Measurements from ENCODE around the gene RTF2.

Gene RTF2

DNA sequence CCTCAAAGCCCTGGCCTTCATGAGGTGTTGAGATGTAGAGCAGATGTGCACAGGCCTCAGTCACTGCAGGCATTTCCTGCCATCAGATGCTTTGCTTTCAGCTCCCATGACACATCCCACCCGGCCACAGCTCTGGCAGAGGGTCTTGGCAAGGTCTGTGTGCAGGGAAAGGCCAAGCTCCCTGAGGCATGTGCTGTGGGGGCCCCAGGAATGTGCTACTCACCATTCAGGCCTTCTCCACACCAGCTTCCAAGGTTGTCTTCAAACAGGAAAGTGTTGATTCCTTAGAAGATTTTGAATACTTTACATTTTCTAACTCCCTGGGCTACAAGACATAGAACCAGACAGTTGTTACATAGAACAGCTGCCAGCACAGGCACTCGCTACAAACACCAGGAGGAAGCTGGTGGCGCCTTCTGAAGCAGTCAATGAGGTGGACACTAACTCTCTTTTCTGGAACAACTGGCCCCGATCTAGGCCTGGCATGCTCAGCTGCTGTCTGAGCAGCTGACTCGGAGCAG lies 28.6 kb upstream of the RTF2 start:
- peak; percentile 80 for DNase-seq

DNA sequence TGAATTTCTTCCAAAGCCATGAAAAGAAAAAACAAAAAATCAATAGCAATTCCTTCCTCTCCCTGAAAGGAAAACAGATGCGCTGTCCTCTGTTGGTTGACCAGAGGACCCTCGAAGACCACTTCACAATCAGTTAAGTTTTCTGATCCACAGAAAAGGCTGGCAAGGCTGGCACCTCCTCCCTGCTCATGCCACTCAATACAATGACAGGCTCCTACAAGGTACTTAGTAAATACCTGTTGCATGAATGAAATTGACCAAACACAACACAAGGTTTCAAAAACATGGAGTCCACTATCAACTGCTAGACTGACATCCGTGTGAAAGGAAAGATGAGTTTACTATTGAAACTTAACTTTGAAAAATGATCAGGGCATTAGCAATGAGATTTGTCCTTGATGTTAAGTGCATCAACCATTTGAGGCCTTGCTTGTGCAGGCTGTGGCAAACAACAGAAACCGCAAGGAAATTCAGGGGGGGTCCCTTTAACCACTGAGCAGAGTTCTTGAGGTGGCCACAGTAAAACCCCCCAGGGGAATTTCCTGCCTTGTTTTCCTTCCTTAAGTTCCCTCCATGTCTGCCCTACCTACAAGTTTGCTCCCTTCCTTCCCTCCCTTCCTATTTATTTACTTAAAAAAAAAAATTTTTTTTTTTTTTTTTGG lies 27.9 kb upstream of the RTF2 start:
- DNase-seq, result no peak

DNA sequence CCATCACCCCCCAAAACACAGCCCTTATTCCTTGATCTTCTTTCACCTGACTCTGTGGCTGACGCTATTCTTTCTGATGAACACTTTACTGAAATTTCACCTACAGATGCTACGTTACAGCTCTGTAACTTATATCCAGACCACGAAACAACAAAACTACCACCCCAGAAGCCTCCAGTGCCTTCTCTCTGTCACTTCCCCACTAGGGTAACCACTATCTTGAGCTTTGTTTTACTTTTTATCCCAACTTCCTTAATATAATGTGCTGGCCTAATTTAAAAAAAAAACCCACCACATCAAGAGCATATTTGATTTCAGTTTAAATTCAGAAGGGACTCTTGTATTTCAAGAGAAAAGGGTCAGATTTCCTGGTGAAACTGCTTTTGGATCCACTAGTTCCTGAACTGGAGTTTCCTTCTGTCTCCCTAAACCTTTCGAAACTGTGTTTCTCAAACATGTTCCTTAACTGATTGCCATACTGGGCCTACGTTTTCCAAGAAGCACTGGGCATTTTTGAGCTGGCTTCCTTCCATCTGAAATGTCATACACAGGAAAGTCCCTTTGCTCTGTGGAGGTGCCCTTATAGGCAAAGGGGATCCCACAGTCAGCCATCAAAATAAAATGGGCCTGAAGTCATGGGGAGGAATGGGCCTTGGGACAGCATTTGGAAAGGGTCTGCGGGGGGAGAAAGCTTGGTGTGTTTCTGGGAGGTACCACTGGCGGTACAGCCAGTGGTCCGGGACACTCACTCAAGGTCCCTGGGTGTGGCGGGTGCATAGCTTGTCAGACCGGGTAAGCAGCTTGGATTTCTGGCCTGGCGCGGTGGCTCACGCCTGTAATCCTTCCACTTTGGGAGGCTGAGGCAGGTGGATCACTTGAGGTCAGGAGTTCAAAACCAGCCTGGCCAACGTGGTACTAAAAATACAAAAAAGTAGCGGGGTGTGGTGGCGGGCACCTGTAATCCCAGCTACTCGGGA lies 25.8 kb upstream of the RTF2 start:
- no peak for DNase-seq

DNA sequence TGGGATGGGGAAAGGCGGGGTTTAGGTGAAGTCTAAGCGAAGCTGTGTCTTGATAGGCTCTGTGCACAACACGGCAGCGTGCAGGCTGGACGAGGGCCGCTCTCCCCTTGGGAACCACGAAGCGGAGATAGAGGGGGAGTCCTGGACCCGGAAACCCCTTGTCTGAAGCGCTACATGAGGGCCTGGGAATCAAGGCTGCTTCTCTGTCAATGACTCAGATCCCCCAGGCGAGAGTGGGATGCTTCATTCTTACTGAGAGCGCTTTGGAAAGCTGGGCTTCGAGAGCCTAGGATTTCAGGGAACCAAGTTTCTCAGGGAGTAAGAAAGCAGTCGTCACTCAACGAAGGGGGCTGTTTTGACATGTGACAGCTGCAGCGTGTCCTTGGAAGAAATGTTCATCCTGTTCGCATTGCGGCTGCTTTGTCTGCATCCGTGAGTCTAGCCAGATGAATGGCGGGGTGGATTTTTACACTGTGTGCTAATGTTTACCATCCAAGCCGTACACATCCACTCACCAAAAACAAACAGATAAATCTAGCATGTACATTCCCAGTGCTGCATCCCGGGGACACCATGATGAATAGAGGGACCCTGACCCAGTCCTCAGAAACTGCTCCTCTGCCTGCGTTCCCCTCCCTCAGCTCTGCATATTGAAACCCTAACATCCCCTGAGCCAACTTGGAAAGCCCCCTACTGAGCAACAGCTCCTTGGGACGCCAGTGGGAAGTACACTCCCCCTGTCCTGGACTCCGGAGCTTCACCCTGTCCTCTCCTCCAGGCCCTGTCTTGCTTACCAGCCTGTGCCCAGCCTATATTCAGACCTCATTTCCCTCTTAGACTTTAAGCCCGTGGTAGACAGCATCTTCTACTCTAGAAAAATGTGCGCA lies 24.5 kb upstream of the RTF2 start:
- DNase-seq, result no peak

DNA sequence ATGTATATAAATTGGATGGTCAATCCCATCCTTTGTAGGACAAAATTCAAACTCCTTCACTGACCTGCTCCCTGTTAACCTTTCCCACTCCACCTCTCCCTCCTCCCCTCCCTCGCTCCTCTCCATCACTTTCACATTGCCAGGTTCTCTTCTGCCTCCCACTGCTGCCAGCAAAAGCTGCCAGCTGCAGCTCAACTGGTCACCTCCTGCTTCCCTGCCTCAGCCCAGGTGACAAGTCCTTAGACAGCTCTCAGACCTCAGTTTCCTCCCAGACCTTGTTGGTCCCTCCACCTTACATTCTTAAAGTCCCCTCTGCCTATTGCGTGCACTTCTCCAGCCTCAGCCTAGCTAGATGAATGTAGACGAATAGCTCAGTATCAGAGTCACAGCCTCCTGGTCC lies 23.3 kb upstream of the RTF2 start:
- no peak for DNase-seq

DNA sequence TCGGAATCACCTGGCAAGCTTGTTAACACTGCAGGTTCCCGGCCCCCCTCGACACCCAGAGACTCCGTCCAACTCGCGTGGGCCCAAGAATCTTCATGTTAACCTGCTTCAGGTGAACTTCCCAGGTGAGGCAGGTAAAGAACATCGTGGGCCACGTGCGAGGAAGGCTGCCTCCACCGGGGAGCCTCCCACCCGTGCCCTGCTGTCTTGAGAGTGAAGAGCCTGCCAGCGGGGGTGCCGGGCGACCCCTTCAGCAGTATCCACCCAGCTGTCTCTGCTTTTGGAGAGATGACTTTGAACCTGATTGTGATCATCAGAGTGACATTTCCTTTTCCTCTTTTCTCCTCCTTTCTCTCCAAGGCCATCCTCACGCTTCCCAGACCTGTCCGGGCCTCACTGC lies 22.9 kb upstream of the RTF2 start:
- DNase-seq, result no peak

DNA sequence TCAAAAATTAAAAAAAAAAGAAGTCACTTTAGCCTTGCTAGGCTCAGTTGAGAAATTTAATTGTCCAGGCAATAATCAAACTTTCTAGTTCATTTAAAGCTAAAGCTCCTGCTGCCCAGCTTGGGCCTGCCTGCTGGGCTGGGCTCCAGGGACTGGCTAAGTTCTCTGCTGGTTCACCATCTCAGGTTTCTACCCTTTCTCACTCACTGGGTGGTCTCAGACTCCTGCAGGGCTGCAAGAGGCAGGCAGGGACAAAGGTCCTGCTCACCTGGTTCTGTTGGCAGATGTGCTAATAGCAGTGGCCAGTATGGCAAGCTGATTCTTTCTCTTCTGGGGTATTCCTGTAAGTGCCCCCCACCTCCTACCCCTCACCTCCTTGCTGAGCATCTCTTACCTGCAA lies 21.2 kb upstream of the RTF2 start:
- DNase-seq, result no peak

DNA sequence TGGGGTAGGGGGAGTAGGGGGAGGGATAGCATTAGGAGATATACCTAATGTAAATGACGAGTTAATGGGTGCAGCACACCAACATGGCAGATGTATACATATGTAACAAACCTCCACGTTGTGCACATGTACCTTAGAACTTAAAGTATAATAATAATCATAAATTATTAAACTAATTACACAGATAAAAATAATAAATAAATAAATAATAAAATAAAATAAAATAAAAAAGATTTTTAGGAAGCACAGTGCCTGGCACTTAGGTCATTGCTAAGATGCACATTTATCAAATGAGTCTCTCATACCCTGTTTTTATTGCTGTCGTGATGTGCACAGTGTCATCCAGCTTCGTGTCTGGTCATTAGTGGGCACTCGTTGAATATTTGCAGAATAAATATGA lies 19.0 kb upstream of the RTF2 start:
- DNase-seq, result no peak

DNA sequence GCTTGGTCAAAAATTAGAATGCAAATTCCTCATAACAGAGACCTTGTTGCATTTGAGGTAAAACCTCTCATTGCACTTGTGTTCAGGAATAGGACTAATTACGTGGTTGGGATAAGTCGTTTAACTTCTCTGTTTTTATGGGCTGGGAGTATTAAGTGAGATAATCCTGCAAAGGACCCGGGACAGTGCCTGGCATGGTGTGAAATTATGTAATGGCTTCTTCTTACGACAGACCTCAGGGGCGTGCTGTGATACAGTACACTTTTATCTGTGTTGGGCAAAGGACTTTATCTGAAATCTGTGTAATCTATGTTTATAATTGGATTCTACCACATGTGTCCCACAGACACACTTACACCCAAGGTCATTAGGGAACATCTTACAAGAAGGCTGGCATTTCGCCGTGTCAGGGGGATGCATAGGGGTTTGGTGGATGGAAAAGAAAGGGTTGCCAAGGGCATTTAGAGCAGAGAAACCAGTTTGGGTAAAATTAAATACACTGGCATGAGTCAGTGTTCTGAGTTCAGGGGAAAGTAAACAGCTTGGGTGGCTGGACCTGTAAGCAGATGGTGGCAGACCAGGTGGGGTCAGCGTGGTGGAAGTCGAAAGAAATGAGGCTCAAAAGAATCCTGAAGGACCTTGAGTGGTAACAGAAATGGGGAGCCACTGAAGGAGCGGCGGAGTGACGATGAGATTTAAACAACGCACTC lies 17.2 kb upstream of the RTF2 start:
- DNase-seq, result no peak

DNA sequence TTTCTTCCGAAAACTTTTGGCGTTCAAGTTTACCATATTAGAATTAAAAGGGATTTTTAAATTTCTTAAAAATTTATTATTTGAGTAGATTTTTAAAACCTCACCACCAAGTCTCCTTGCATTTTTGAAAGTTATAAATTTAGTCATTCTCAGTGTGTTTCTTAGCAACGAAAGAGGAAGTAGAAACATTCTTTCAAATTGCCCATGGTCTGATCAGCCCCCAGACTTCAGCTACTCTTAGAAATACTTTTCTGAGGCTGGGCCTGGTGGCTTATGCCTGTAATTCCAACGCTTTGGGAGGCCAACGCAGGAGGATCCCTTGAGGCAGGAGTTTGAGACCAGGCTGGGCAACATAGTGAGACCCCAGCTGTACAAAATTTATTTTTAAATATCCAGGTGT lies 15.1 kb upstream of the RTF2 start:
- DNase-seq, result no peak

DNA sequence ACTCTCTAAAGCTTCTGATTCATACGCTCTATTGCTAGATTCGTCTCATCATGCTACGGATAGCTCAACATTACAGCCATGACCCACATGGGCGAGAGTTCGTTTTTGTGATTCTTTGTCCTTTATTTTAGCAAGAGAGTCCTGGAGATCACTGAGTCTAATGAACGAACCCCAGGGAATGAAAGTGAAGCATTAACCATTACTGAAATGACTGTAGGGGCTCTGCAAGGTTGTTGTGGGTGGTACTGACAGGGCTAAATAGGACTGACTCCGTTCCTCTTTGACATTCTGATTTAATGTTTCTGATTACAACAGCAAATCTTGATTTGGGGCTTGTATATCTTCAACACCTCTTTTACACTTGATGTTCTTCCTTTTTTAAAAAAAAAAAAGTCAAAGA lies 13.7 kb upstream of the RTF2 start:
- no peak for DNase-seq

DNA sequence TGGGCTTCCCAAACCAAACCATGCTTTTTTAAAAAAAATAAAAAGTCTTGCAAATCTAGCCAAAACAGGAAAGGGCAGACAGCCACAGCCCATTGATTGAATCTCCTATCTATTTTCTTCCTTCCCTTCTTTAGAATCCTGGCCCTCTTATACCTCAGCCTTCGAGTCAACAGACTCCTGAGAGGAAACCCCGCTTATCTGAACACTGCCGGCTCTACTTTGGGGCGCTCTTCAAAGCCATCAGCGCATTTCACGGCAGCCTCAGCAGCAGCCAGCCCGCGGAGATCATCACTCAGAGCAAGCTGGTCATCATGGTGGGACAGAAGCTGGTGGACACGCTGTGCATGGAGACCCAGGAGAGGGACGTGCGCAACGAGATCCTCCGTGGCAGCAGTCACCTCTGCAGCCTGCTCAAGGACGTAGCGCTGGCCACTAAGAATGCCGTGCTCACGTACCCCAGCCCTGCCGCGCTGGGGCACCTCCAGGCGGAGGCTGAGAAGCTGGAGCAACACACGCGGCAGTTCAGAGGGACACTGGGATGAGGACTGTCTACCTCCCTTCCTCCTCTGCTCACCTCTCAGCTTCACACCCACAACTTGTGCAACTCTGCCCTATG lies 10.1 kb upstream of the RTF2 start:
- no peak for DNase-seq

DNA sequence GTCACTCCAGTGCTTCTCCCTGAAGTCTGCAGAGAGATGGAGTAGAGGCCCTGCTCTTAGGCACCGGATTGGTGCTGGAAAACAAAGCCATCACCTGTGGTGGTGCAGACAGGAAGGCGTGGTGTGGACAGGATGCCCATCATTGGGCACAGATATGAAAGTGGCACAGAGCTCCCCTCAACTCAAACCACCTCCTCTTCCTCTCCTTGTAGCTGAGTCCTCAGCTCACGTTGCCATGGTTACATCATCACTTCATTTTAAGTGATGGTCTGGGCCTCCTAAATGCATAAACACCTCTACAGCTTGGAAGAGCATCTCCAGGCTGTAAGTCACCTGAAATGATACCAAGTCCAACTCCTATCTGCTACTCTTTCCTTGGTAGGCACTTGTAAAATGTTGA lies 8.0 kb upstream of the RTF2 start:
- DNase-seq, result no peak

DNA sequence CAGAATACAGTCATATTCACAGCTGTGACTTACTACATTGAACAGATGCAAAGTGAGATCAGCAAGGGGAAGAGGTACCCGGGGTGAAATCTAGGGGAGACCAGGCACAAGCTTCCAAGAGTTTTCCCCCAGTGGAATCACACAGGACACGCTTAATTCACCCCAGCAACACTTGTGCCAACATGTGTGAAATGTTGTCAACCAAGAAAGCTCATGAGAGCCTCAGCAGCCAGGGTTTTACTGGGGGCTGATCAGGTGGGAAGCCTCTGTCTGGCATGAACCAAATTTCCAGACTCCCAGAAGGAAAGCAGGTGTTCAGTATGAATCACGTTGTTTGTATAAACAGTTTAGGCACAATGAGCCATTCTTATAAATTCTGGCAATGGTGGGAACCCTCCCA lies 6.9 kb upstream of the RTF2 start:
- DNase-seq, result no peak

DNA sequence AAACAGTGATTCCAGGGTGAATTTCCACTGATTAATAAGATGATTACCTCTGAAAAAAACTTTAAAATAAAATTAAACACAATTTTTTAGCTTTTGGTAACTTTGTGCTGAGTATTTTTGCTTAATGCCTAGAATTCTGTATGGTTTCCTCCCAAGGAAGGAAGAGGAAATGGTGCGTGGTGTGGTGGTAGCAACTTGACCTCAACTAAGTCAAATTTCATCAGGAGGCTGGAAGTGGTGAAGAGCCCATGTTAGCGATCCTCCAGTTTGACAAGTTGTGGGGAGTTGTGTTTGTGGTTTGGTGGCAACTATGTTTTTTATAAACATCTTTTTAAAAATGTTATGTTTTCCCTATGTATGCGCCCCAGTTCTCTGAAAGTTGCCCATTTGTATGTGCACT lies 5.0 kb upstream of the RTF2 start:
- DNase-seq, result no peak

DNA sequence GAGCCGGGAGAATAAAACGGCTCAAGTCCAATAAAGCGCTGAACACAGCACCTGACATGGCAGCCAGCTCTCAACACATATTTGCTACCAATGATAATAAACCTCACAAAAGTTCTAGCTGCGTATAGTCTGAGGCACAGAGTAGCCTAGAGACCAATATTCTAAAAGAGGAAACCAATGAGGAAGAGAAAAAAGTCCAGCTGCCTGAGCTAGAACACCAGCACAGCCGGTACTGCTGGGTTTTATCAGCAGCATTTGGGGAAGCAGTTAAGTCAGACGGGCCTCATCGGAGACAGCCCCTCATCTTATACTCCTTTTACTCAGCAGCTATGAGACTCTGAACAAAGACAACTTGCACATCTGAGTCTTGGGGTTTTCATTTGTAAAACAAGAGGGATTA lies 2.4 kb upstream of the RTF2 start:
- no peak for DNase-seq

DNA sequence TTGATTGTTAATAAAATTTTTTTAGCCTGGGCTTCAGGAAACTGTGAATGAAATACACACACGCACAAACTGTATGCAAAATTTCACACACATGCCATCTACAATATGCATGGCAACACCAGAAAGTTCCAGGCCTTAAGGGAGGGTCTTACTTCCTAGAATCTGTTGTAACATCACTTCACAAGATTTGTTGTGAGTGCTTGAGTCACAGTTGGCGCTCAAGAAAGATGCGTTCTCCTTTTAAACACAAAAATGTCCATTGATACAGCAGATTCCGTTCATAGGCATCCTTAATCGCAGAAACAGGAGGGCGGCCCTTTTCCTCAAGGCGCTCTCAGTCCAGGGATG lies 485 bp upstream of the RTF2 start:
- no peak for DNase-seq

DNA sequence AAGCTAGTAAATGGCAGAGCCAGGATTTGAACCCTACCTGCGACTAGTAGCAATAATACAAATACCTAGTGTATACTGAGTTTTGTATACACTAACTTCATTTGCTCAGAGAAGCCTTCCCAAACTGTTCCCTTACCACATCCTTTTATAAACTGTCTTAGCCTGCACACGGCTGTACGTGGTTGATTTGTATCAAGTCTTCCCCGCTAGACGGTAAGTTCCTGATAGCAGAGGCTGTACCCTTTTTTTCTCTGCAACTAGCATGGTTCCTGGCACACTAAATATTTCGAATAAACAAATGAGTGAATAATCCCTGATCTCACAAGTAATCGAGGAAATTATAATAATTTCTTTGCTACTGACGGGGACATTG lies 636 bp downstream of the RTF2 start:
- DNase-seq, result no peak

DNA sequence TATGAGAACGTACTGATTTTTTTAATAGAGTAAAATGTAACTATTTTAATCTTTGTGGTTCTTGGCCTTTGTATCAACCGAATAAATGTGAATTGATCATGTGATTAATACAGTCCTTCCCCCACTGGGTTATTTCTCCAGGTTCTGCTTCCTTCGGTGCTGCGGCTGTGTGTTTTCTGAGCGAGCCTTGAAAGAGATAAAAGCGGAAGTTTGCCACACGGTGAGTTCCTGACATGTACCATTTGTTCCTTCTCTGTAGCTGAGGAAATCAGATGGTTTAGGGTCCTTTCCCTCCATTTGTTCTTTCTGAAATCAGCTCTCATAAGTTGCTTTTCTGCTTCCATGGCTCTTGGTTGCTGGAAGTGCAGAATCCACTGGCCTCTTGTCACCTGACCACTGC lies 15.5 kb downstream of the RTF2 start:
- DNase-seq, result no peak

DNA sequence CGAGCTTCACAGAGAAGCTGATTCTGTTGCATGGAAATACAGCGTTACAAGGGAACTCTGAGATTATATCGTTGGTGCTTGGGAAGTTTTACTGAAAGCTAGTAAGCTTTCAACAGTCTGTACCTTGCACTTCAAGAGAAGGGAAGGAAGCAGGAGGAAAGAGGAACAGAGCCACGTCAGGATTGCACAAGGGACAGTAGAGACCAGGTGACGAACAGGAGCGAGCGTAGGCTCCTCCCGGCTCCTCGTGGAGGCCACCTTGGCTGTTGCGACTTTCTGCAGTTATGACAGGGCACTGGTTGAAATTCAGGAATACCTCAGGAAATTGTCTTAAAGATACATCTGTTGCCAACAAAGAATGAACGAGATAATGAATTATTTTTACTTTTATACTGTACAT lies 18.8 kb downstream of the RTF2 start:
- DNase-seq, result no peak

DNA sequence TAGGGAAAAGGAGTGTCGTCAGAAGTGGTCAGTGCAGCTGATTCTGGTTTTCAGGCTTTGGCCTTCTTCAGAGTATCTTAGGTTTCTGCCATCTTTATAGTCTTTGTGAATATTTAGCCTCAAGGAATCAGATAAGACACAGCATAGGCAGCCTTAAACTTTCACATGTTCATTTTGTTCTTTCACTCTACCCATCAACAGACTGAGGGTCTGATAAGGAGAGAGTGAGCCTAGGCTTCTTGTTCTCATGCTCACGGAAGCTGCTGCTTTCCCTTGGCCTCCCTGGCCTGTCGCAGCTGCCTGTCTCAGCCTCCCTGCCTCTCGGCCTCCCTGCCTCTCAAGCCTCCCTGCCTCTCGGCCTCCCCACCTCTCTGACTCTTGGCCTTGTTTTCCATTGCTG lies 20.1 kb downstream of the RTF2 start:
- DNase-seq, result no peak

DNA sequence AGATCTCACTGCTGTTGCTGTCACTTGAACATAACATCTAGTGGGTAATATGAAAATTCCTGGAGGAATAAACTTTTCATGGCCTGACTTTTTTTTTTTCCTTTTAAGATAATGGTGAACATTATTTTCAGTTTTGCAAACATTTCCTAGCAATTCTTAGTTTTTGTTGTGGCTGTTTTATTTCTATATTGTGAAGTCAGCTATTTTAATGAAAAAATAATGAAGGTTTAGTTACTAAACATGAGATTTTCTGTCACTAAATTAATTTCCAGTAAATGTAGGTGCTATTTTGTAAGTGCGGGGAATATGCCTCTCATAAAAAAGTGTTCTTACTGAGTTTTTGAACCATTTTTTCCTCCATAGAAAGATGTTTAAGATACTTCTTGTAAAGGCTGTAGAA lies 32.7 kb downstream of the RTF2 start:
- DNase-seq, result no peak
